BJ (cell line): Measurements from ENCODE around the gene KCNN3. TPM values are rescaled to one million over a fixed set of nuclear protein-coding genes. Genes with fewer than 3 reads are reported as not detected.

Experiments
- CTCF ChIA-PET: fragments of 350-600 bp; formaldehyde crosslinking; extraction: SDS; loops from one replicate; lab custom pipeline; 2021; ENCODE audit warnings: antibody characterized with exemption, inconsistent platforms; lab: Yijun Ruan, JAX
- POLR2A ChIA-PET: fragments of 300-600 bp; sonication (Branson Sonifier 250); formaldehyde crosslinking; extraction: SDS; loops from one replicate; lab custom pipeline; 2021; ENCODE audit warnings: antibody characterized with exemption; lab: Charles Lee
- DNase-seq: peaks from one replicate; pipeline ENCODE4 v3.0.0-alpha.2; 2011; ENCODE audit warnings: low read depth
- H3K27me3 ChIP-seq: 2 replicates; pipeline ENCODE4 v1.6.0; 2011; ENCODE audit warnings: low read length; ENCODE audit not compliant: control insufficient read depth, insufficient read depth
- H3K36me3 ChIP-seq: 2 replicates; pipeline ENCODE4 v1.5.1; 2011; ENCODE audit warnings: low read length; ENCODE audit not compliant: control insufficient read depth, insufficient read depth
- H3K4me3 ChIP-seq: 2 replicates; pipeline ENCODE4 v1.5.1; 2011; ENCODE audit warnings: low read depth, mild to moderate bottlenecking, control low read depth, low read length
- CTCF ChIP-seq: IDR thresholded peaks from 2 replicates; pipeline ENCODE4 v1.5.1; 2011; ENCODE audit warnings: low read depth, mild to moderate bottlenecking, control low read depth, inconsistent platforms, low read length, moderate library complexity; ENCODE audit not compliant: insufficient read depth
- polyA plus RNA-seq: library from polyadenylated mRNA; depleted of rRNA; stranded (reverse); fragments of >200 nt; gene quantifications from 2 replicates; pipeline ENCODE4 v1.2.3, GENCODE V29; 2011; rRNA removed

The KCNN3 gene
- polyA plus RNA-seq, 1 experiment, result not detected

GRCh38 chr1:154661110-154661509 lies 209.0 kb downstream of the KCNN3 start:
- no peaks in the 10 kb centered on the region for H3K36me3 ChIP-seq
- ChIA-PET CTCF (no interaction called here), POLR2A (no interaction called here)
- H3K27me3 ChIP-seq, result peaks cover 14% of the 10 kb centered on the region
- DNase-seq, result no peak
- H3K4me3 ChIP-seq, result no peak overlapping the region
- TF ChIP-seq CTCF, result no peak

DNA sequence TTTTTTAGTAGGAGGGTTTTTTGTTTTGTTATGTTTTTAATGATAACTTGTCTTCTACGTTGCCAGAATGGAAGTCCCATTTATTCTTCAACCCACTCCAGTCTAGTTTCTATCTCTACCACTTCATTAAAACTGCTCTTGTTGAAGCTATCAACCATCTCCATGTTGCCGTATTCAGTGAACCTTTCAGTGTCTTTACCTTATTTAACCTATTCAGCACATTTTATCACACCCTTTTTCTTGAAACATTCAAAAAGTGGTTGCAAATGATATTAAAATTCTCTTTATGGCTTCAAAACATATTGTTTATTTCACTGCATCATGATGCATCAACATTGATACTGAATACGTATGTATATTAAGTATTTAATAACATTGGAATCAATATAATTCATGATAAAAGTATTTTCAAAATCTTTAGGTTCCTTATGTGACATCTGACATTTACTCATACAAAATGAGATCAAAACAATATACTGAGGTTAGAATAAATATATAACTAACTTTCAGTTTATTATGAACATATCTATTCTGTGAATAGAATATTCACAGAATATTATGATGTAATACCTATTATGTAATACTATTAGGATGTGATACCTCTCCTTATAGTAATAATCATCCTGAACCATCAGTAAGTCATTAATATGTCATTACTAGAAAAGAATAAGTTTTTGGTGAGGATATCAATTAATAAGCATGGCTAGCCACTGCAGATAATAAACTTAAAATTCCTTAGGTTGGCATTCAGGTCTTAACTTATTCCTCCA lies 210.1 kb downstream of the KCNN3 start:
- DNase-seq, result no peak
- no peak for TF ChIP-seq CTCF
- H3K4me3 ChIP-seq, result no peak overlapping the region
- ChIA-PET POLR2A (no interaction called here), CTCF (no interaction called here)
- no peaks in the 10 kb centered on the region for H3K36me3 ChIP-seq
- H3K27me3 ChIP-seq, result peaks cover 14% of the 10 kb centered on the region

GRCh38 chr1:154657556-154657955 lies 212.5 kb downstream of the KCNN3 start:
- peaks cover 11% of the 10 kb centered on the region for H3K27me3 ChIP-seq
- POLR2A ChIA-PET, result no interaction called here
- no peak for TF ChIP-seq CTCF
- H3K36me3 ChIP-seq, result no peaks in the 10 kb centered on the region
- no peak overlapping the region for H3K4me3 ChIP-seq
- no peak for DNase-seq
- CTCF ChIA-PET, result interaction anchor here (0.5 to 1.3 kb wide), 4 partner anchors 11 to 221 kb away, joined by 4 read pairs; no protein-coding TSS in a partner anchor

DNA sequence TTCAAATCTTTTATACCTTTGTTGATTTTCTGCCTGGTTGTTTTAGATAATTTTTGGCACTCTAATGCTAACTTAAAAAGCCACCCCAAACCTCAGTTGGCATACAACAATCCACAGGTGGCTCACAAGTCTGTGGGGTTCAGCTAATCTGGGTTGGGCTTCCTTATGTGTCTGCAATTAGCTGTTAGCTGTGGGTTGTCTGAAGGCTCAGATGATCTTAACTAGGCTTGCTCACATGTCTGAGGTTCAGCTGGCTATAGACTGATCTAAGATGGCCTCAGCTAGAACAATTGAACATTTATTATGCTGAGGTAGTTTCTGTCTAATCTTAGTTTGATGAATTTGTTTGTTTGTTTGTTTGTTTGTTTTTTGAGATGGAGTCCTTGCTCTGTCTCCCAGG lies 217.2 kb downstream of the KCNN3 start:
- Histone ChIP-seq H3K27me3 (peaks cover 6% of the 10 kb centered on the region), H3K4me3 (no peak overlapping the region), H3K36me3 (no peaks in the 10 kb centered on the region)
- CTCF ChIA-PET, result no interaction called here
- no peak for DNase-seq
- POLR2A ChIA-PET, result interaction anchor here (0.8 kb wide), 1 partner anchor 54 kb away, joined by 4 read pairs; no protein-coding TSS in a partner anchor
- no peak for TF ChIP-seq CTCF

Other genes with a start within 250 kb of the KCNN3 start
- 29.0 and 38.4 TPM in 2 replicates for gene PMVK, start 66.4 kb upstream of the KCNN3 start, polyA plus RNA-seq
- 65.6 and 83.1 TPM in 2 replicates for gene PBXIP1, start 85.8 kb upstream of the KCNN3 start, polyA plus RNA-seq
- 18.0 and 21.0 TPM in 2 replicates for gene PYGO2, start 91.5 kb upstream of the KCNN3 start, polyA plus RNA-seq
- 455 and 653 TPM in 2 replicates for gene SHC1, start 100.5 kb upstream of the KCNN3 start, polyA plus RNA-seq
- gene CKS1B, start 104.4 kb upstream of the KCNN3 start, polyA plus RNA-seq, result 111 and 160 TPM in 2 replicates
- gene FLAD1, start 113.1 kb upstream of the KCNN3 start, polyA plus RNA-seq, result 26.5 and 40.5 TPM in 2 replicates
- not detected in 2 replicates for gene LENEP, start 123.3 kb upstream of the KCNN3 start, polyA plus RNA-seq
- 18.1 and 29.4 TPM in 2 replicates for gene ZBTB7B, start 132.5 kb upstream of the KCNN3 start, polyA plus RNA-seq
- 0.17 and 0.38 TPM in 2 replicates for gene DCST2, start 163.5 kb upstream of the KCNN3 start, polyA plus RNA-seq
- gene DCST1, start 163.5 kb upstream of the KCNN3 start, polyA plus RNA-seq, result not detected in 2 replicates
- 55.1 and 88.8 TPM in 2 replicates for gene ADAM15, start 181.0 kb upstream of the KCNN3 start, polyA plus RNA-seq
- gene EFNA4, start 193.5 kb upstream of the KCNN3 start, polyA plus RNA-seq, result 6.6 and 12.4 TPM in 2 replicates
- 1.4 and 1.8 TPM in 2 replicates for gene EFNA3, start 208.6 kb upstream of the KCNN3 start, polyA plus RNA-seq